Fibroblast of lung (primary cell): ENCODE data around the gene RTCA.

Experiments
- EZH2 ChIP-seq: IDR thresholded peaks from 2 replicates; pipeline ENCODE4 v1.5.1; 2012; ENCODE audit warnings: low read length, control low read depth, mild to moderate bottlenecking; ENCODE audit errors: missing control alignments
- TF ChIP-seq, protein P1 (sequence below), 2 donors: IDR thresholded peaks in 1 of 2; conservative IDR thresholded peaks in 1 of 2; 1 replicate in 1 of 2; 2 replicates in 1 of 2; pipeline ENCODE4 v1.5.1; 2011 to 2012; ENCODE audit warnings: low read length in 2 of 2, control low read depth in 1 of 2, inconsistent platforms in 1 of 2, low read depth in 1 of 2, mild to moderate bottlenecking in 1 of 2

DNA sequence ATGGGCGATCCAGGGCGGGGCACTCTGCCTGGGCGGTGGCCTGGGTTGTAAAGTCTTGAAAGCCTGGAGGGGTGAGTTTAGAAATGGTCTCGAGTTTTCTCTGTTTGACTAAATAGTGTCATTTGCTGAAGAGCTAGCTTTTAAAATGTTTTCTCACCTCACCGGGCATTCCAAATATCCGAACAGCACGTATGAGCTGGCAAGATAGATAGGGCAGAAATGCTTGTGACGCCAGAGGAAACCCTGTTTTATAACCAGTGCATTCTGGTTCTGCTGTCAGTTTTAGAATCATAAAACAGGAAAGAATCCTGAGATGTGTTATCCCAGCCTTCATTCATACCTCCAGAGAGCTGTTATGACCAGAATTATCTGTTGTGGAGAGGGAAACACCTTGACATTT lies 725 bp downstream of the RTCA start:
- TF ChIP-seq, protein P1, sequence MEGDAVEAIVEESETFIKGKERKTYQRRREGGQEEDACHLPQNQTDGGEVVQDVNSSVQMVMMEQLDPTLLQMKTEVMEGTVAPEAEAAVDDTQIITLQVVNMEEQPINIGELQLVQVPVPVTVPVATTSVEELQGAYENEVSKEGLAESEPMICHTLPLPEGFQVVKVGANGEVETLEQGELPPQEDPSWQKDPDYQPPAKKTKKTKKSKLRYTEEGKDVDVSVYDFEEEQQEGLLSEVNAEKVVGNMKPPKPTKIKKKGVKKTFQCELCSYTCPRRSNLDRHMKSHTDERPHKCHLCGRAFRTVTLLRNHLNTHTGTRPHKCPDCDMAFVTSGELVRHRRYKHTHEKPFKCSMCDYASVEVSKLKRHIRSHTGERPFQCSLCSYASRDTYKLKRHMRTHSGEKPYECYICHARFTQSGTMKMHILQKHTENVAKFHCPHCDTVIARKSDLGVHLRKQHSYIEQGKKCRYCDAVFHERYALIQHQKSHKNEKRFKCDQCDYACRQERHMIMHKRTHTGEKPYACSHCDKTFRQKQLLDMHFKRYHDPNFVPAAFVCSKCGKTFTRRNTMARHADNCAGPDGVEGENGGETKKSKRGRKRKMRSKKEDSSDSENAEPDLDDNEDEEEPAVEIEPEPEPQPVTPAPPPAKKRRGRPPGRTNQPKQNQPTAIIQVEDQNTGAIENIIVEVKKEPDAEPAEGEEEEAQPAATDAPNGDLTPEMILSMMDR (conservative IDR thresholded peaks at IDR 0.05 in 1 of 2, IDR thresholded peaks at IDR 0.05 in 1 of 2; ENCODE audit: low read depth in 1 of 2, low read length in 2 of 2), result no peak
- TF ChIP-seq EZH2, result no peak
